Kidney capillary endothelial cell (primary cell): ENCODE data around the gene MTCH2.
"Not testable (repeated sequence)": the region's sequence is repeated elsewhere in the genome, so short reads cannot be mapped to it uniquely, and the experiment has no call there.

ENCODE experiments used
- DNase-seq: peaks from one replicate; pipeline ENCODE4 v3.0.0-alpha.2; 2018; ENCODE audit warnings: low spot score

MTCH2 gene

DNA sequence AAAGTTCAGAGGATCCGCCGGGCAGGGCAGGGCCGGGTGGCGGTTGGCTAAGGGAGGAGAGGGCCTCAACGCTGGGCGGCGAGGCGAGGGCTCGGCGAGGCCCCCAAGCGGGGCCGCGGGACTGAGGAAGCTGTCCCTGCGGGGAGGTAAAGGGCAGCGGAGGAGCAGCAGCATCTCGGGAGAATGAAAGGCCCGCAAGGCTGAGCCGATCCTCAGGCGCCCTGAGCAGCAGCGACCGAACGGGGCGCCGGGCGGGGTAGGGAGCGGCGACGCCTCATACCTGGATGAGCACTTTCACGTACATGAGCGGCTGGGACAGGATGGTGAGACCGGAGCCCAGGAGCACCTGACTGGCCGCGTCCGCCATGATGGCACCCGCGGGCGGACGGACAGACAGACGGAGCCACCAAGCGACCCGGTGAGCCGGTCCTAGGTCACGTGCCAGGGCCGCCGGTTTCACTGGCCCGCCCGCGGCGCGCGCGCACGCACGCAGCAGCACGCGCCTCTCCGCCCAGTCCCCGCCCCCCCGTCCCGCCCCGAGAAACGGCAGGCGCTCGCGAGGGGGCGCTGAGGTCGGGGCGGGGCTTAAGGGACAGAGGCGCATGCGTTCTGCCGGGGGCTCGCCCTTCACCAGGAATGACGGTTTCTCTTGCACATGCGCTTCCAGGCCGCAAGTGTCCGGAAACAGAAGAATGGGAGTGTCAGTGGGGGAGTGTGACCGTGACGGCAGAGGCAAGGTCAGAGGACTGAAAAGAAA, at the start of gene MTCH2:
TSS of gene MTCH2 (minus strand) at position 461 of the 757 bp plus-strand sequence. CDS start at position 367, 94 bp downstream.
- DNase-seq, result peak; percentile 97

DNA sequence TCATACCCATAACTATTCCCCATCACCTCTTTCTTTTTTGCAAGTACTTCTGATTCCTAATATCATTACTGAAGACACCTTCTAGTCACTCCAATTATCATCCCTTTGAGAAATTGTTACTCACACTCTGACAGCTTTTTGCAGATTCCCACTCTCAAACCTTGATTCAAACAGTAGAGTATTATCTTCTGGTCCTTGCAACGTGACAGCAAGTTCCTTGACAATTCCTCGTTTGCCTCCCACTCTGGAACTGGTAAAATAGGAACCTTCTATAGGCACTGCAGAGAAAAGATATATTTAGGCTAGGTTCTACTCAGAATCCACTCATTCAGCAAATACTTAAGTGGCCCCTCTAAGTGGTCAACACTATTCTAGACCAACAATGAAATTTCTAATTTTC, 49.6 kb upstream of the MTCH2 start:
- DNase-seq, result no peak

DNA sequence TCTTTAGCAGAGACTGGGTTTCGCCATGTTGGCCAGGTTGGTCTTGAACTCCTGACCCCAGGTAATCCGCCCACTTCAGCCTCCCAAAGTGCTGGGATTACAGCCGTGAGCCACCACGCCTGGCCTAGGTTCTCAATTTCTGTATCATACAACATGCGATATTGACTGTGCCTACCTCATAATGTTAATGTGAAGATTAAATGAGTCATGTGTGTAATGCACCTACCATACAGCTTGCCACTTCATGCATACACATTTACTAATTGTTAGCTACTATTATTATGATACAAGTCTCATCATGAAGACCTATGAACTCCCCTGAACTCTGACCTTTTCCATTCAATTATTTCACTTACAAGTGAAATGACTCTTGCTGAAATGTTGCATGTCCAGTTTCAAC, 47.1 kb upstream of the MTCH2 start:
- DNase-seq, result no peak

DNA sequence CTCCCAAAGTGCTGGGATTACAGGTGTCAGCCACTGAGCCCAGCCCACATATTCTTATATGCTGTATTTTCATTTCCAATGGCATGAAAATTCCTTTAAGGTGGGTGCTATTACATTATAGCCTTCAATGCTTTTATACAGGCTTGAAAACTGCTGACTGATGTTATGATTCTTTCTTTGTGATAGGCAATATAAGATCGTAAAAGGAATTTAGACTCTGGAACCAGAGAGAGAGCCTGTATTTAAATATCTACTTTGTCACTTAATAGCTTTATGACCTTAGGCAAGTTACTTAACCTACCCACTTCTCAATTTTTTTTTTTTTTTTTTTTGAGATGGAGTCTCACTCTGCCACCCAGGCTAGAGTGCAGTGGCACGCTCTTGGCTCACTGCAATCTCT, 46.6 kb upstream of the MTCH2 start:
- DNase-seq, result no peak

DNA sequence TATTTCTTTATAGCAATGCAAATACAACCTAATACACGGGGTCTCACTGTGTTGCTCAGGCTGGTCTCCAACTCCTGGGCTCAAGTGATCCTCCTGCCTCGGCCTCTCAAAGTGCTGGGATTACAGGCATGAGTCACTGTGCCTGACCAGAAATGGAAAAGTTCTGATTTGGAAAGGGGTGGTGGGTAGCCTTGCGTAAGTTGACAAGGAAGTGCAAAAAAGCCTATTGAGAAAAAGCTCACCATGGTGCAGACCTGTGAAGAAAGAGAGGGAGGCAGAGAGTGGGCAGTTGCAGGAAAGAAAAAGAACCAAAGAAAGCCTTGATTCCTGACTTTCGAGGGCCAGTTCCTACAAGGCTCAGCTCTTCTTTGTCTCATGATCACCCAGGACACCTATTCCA, 45.8 kb upstream of the MTCH2 start:
- DNase-seq, result no peak

DNA sequence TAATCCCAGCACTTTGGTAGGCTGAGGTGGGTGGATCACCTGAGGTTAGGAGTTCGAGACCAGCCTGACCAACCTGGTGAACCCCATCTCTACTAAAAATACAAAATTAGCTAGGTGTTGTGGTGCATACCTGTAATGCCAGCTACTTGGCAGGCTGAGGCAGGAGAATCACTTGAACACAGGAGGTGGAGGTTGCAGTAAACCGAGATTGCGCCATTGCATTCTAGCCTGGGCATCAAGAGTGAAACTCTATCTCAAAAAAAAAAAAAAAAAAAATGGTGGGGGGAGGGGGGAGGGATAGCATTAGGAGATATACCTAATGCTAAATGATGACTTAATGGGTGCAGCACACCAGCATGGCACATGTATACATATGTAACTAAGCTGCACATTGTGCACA, 44.3 kb upstream of the MTCH2 start:
- DNase-seq, result not testable (repeated sequence)

DNA sequence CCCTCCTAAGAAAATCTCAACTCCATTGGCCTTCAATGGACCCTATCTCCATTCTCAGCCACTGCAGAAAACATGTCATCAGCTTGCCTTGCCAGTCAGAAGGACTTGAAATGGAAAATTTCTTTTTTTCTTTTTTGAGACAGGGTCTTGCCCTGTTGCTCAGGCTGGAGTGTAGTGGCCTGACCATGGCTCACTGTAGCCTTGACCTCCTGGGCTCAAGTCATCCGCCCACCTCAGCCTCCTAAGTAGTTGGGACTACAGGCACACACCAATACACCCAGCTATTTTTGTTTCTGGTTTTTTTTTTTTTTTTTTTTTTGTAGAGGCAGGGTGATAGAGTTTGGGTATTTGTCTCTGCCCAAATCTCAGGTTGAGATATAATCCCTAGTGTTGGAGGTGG, 43.8 kb upstream of the MTCH2 start:
- DNase-seq, result no peak

DNA sequence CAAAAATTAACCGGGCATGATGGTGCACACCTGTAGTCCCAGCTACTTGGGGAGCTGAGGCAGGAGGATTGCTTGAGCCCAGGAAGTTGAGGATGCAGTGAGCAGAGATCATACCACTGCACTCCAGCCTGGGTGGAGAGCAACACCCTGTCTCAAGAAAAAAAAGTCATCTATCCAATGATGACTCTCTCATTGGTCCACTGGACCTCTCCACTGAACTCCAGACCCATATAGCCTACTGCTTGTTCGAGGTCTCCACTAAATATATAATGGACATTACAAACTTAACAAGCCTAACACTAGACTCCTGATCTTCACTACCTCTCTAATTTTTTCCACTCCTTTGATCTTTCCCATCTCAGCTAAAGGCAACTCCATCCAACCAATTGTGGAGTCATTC, 33.5 kb upstream of the MTCH2 start:
- no peak for DNase-seq

DNA sequence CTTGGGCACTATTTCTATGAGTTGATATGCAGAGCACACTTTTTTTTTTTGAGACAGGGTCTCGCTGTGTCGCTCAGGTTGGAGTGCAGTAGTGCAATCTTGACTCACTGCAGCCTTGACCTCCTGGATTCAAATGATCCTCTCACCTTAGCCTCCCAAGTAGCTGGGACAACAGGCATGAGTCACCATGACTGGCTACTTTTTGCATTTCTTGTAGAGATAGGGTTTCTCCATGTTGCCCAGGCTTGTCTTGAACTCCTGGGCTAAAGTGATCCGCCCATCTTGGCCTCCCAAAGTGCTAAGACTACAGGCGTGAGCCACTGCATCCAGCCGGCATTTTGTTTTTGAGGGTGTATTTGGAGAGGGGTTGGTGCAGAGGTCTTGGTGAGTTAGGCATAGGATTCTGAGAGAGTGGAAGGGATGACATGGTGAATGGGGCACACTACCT, 29.9 kb upstream of the MTCH2 start:
- no peak for DNase-seq

DNA sequence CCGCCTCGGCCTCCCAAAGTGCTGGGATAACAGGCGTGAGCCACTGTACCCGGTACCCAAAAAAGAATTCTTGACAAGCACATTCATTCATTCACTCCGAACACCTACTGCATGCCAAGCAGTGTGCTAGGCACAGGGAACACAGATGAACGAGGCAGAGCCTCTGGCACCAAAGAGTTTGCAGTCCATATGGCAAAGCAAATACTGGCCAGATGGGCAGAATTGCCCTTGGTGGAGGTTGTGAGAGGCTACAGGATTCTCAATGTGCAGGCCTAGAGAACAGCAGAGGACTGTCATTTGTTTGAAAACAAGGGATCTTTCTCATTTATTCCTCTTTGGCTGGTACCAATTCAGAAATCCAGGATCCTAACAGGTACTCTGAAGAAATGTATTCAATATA, 27.5 kb upstream of the MTCH2 start:
- DNase-seq, result no peak

DNA sequence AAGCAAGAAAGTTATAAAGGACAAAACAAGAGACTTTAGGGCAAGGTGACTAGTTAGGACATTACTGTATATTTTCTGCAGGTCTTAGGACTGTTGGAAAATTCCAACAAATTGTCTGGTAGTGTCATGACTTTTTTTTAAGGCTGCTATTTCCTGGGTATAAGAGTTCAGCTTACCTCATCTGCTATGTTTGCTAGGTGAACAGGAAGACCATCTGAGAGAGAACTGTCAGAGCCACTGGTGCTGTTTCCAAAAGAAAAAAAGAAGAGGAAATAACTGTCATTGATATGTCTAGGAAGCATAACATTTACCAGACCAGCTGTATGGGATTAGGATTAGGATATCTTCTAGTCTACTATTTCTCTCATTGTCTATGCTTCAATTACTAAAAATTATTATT, 26.3 kb upstream of the MTCH2 start:
- DNase-seq, result no peak

DNA sequence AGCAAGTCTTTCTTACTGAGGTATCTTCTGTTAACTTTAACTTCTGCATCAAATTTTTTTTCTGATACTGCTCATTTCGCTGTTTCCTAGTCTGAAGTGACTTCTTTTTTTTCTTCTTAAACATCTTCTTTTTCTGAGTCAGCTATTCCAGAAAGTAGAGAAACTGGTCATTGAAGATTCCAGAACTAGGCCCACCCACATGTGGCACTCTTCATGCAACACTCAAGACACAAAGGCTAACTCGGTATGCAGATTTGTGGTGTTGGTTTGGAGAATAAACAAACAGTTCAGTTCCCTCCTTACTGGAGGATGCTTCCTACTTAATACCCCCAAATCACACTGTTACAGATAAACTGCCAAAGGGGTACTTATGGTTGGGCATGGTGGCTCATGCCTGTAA, 25.2 kb upstream of the MTCH2 start:
- DNase-seq, result no peak

DNA sequence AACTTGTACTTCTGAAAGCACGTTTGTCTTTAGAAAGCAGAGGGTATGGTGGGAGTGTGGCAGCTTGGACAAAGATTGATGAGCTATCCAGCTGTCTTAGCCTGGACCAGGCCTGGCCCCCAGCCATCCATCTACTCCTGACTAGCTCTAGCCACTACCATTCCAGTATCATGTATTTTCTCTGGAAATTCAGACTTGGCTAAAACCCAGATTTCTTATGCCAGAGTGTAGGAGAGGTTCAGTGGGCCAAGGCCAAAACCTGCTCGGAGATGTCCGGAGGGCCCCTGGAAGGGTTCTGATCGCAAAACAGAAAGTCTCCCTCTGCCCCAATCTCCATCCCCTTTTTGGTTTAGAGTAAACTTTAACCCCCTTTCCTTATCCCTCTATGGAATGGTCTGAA, 24.8 kb upstream of the MTCH2 start:
- DNase-seq, result no peak

DNA sequence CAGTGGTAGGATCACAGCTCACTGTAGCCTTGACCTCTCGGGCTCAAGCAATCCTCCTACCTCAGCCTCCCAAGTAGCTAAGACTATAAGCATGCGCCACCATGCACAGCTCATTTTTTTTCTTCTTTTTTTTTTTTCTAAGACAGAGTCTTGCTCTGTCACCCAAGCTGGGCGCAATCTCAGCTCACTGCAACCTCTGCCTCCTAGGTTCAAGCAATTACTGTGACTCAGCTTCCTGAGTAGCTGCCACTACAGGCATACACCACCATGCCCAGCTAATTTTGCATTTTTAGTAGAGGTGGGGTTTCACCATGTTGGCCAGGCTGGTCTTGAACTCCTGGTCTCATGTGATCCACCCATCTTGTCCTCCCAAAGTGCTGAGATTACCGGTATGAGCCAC, 22.6 kb upstream of the MTCH2 start:
- DNase-seq, result peak; percentile 26

DNA sequence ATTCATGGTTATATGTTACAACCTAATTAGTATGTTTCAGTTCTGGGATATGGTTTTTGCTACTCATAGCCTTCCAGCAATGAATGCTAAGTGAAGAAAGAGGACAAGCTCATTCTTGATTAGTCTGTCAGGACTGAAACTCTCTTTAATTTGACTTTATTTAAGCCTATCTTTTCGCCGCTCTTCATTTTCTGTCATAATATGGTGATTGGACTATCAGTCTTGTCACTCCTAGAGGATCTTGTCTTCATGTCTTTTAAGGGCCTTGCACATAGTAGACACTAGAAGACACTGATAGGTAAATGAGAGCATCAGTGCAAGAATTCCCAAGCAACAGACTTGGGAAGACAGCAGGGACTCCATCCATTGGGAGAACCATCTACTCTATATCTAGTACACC, 18.9 kb upstream of the MTCH2 start:
- no peak for DNase-seq

DNA sequence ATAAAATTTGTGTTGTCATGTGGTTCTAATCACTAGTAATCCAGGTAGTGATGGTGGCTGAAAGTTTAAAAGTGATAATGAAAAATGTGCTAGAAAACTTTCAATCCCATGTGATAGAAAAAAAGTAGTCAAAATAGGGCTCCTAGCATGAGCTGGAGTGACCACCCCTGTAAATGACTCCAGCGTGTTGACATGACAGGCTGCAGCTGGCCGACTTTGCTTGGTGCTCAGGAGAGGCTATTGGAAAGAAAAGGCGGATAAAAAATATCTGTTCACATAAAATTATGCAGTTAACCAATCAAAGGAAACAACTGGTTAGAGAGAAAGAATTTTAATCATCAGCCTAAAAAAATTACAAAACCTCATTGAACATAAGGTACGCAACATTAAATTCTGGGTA, 16.9 kb upstream of the MTCH2 start:
- no peak for DNase-seq

DNA sequence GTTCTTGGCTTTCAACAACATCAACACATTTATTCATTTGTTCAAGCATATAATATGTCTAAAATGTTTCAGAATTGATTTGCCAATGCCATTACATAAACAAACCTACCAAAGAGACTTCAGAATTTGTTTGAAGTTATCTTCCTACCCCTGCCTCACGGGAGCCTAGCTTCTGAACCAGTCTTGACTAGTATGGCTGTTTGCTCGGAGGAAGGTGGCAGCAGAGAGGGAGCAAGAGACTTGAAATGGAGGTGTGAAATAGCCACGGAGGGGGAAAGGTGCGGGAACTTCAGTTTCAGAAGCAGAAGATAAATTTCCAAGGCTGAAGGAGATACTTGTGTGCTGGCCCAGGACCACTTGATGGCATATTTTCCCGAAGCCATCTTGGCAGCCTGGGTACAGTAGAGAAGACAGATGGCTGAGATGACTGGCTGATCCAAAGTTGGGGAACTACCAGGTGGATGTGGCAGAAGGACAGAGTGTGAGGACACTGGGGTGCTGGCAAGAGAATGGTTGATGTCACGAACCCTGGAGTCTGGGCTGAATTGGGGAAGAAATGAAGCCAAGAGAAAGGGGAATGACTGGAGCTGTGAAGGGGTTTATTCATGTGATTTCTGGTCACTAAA, 14.0 kb upstream of the MTCH2 start:
- DNase-seq, result no peak

DNA sequence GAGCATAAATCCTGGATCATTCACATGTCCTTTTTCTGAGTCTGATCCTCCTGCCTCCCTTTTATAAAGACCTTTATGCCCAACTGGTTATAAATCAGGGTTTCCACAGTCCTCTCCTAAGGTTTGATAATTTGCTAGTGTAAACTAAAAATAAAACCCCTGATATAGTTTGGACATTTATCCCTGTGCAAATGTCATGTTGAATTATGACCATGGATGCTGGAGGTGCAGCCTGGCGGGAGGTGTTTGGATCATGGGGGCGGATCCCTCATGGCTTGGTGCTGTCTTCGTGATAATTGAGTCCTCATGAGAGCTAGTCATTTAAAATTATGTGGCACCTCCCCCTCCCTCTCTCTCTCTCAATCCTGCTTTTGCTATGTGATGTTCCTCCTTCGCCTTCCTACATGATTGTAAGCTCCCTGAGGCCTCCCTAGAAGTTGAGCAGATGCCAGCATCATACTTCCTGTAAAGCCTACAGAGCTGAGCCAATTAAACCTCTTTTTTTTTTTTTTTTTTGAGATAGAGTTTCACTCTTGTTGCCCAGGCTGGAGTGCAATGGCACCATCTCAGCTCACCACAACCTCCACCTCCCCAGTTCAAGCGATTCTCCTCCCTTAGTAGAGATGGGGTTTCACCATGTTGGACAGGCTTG, 9.6 kb upstream of the MTCH2 start:
- no peak for DNase-seq

DNA sequence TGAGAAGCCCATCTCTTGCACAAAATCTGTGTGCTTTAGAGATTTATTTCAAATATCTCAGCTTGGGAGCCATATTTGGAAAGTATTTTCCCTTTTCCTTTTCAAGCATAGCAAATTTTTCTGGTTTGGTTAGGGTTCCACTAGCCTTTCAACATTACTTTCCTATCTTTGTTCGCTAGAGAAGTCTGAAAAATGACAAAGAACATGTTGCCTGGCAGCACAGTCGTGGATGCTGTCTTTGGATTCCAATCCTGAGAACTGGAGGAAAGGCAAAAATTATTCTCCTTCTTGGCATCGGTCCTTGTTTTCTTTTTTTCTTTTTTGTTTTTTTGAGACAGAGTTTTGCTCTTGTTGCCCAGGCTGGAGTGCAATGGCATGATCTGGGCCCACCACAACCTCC, 6.9 kb upstream of the MTCH2 start:
- DNase-seq, result no peak

DNA sequence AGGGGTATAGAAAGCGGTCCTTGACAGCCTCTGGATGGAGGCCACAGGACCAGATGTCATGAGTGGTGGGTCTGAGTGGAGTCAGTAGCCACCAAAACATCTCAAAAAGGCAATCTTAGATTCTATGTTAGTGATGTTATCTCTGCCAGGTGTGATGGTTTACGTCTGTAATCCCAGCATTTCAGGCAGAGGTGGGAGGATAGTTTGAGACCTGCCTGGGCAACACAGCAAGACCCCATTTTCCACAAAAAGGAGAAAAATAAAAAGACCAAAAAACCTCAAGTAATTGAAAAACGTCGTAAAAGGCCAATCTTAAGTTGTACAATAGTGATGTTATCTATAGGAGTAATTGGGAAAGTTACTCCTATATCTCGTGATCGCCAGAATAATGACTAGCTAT, 3.7 kb upstream of the MTCH2 start:
- no peak for DNase-seq

DNA sequence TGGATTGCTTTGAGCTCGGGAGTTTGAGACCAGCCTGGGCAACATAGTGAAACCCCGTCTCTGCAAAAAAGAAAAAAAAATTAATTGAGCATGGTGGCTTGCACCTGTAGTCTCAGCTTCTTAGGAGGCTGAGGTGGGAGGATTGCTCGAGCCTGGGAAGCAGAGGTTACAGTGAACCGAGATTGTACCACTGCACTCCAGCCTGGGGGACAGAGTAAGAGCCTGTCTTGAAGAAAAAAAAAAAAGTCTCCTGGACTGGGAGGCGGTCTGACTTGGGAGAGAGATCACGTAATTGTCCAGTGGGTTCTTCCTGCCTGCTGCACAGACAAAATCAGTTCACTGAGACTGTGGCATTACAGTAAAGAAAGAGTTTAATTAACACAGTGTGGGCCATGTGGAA, 3.1 kb upstream of the MTCH2 start:
- no peak for DNase-seq

DNA sequence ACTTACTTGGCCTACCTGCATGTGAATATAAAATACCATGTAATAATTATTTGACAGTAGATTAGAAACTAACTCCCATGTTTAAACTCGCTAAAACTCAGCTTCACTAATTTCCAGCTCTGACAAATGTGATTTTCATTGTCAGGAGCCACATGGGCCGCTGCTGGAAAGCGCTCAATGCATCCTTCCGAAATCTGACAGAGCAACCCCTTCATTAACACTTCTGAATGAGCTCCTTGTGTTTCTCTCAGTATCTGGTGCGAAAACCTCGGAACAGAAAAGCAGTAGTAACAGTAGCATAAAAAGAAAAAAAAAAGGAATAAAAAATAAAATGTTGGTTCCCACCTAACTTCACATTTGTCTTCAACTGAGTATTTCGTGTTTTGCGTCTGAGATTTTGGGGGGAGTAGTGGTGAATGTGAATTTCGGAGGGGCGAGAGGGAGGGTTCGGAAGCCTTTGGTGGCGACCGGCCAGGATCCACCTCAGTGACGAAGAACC, 710 bp downstream of the MTCH2 start:
- peak; percentile 8 for DNase-seq

DNA sequence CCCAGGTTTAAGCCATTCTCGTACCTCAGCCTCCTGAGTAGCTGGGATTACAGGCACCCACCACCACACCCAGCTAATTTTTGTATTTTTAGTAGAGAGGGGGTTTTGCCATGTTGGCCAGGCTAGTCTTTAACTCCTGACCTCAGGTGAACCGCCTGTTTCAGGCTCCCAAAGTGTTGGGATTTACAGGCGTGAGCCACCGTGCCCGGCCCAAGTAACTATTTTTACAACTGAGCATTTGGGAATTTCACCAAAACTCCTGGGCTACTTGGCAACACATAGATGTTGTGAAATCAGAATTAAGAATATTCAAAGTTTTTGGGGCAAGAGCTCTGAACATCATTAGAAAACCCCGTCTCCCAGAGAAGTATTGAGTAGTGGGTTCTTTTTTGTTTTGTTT, 1.9 kb downstream of the MTCH2 start:
- not testable (repeated sequence) for DNase-seq
